RPMI8226 (cell line): ENCODE results near the gene TANGO6.
A peak's percentile ranks its signal among the peaks of the same experiment; 100 is the strongest.

ENCODE experiments used
- DNase-seq: peaks from one replicate; pipeline ENCODE4 v3.0.0-alpha.2; 2015

Gene TANGO6

GRCh38 chr16:68915589-68915988 is 72.3 kb downstream of the TANGO6 start:
- DNase-seq: no peak

- DNase-seq: no peak
These were observed 74.2 kb downstream of the TANGO6 start for GRCh38 chr16:68917541-68917940.

GRCh38 chr16:68920349-68920748 is 77.0 kb downstream of the TANGO6 start:
- DNase-seq: no peak

GRCh38 chr16:68921637-68922036 is 78.3 kb downstream of the TANGO6 start:
- DNase-seq: no peak

GRCh38 chr16:68923116-68923515 is 79.8 kb downstream of the TANGO6 start:
- no peak for DNase-seq

GRCh38 chr16:68927018-68927417 is 83.7 kb downstream of the TANGO6 start:
- no peak for DNase-seq

GRCh38 chr16:68931196-68931595 is 87.9 kb downstream of the TANGO6 start:
- no peak for DNase-seq

- DNase-seq: no peak
These were observed 91.1 kb downstream of the TANGO6 start for GRCh38 chr16:68934402-68934801.

- no peak for DNase-seq
These were observed 91.7 kb downstream of the TANGO6 start for GRCh38 chr16:68935008-68935407.

- peak; percentile 26 for DNase-seq
These were observed 93.7 kb downstream of the TANGO6 start for GRCh38 chr16:68936736-68937631.

- no peak for DNase-seq
These were observed 96.5 kb downstream of the TANGO6 start for GRCh38 chr16:68939692-68940320.

- no peak for DNase-seq
These were observed 97.5 kb downstream of the TANGO6 start for GRCh38 chr16:68940816-68941215.

- DNase-seq: no peak
These were observed 100.6 kb downstream of the TANGO6 start for GRCh38 chr16:68943961-68944360.

- no peak for DNase-seq
These were observed 105.0 kb downstream of the TANGO6 start for GRCh38 chr16:68948230-68948910.

GRCh38 chr16:68951991-68952877 is 108.9 kb downstream of the TANGO6 start:
- no peak for DNase-seq

GRCh38 chr16:68954911-68955635 is 111.7 kb downstream of the TANGO6 start:
- DNase-seq: no peak

- DNase-seq: no peak
These were observed 117.6 kb downstream of the TANGO6 start for GRCh38 chr16:68960910-68961309.

- DNase-seq: no peak
These were observed 118.6 kb downstream of the TANGO6 start for GRCh38 chr16:68961778-68962402.

- no peak for DNase-seq
These were observed 126.0 kb downstream of the TANGO6 start for GRCh38 chr16:68969338-68969737.

- DNase-seq: no peak
These were observed 128.7 kb downstream of the TANGO6 start for GRCh38 chr16:68972013-68972412.

- no peak for DNase-seq
These were observed 129.4 kb downstream of the TANGO6 start for GRCh38 chr16:68972720-68973119.
